ENCODE measurements around the gene SIRT6. TPM values are rescaled to one million over a fixed set of nuclear protein-coding genes. Genes with fewer than 3 reads are reported as not detected.

SIRT6 gene
- total and polyA plus RNA-seq, 9 of the 15 experiments (the other 6 are each of a cell fraction or from before 2014, with no cell fraction given) = 1.4 to 41.1 (median 10.2) TPM

DNA sequence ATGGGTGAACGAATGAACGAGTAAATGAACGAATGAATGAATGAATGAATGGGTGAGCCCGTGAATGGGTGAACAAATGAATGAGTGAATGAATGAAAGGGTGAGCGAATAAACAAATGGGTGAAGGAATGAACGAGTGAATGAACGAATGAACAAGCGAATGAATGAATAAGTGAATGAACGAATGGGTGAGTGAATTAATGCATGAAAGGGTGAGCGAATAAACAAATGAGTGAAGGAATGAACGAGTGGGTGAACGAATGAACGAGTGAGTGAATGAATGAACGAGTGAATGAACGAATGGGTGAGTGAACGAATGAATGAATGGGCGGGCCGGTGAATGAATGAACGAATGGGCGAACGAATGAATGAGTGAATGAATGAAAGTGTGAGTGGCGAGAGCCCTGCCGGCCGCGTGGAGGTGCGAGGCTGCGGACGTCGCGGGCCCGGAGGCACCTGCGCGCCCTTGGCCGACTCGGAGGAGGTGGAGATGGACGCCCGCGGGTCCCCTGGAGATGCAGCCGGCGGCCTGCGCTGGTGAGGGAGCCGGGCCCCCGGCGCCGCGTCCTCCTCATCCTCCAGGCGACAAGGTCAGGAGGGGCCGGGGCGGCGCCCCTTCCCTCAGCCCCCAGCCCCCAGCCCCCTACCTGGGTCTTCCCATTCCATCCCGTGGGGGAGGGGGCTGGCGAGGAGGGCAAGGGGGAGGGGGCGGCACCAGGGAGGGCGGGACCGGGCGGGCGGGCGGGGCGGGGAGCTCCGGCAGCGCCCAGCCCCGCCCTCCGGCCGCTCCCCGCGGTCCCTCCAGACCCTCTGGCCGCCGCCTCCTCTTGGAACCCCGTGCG is 15.5 kb upstream of the SIRT6 start (continued):
- TF ChIP-seq ZNF324 (CRISPR knock-in tag; IDR thresholded peaks at IDR 0.05) (no peak), DACH1 (IDR thresholded peaks at IDR 0.05; ENCODE audit: partially characterized antibody) (no peak), ZNF24 (IDR thresholded peaks at IDR 0.05) (peak; percentile 100), ETV1 (tag; conservative IDR thresholded peaks at IDR 0.05; ENCODE audit: low read depth) (0 out of 2 replicates have a peak, but pooled peaks have one; percentile 33), SRSF9 (IDR thresholded peaks at IDR 0.05; ENCODE audit: borderline replicate concordance, low read depth, low read length) (no peak), HDAC6 (IDR thresholded peaks at IDR 0.05; ENCODE audit: low read depth, low read length) (no peak), SRSF1 (IDR thresholded peaks at IDR 0.05; ENCODE audit: low read depth, low read length) (no peak), GABPB1 (CRISPR knock-in tag; IDR thresholded peaks at IDR 0.05) (no peak), FOXK2 (conservative IDR thresholded peaks at IDR 0.05 in 1 of 2, IDR thresholded peaks at IDR 0.05 in 1 of 2; ENCODE audit: low read depth in 2 of 2) (0 out of 4 replicates have a peak, but pooled peaks of 1 of the 2 experiments have one; percentile 31), SMAD1 (IDR thresholded peaks at IDR 0.05; ENCODE audit: low read depth, low read length, partially characterized antibody) (no peak), ZKSCAN1 (IDR thresholded peaks at IDR 0.05; ENCODE audit: low read depth, low read length) (no peak), ZNF586 (CRISPR knock-in tag; conservative IDR thresholded peaks at IDR 0.05) (no peak), ZNF79 (CRISPR knock-in tag; IDR thresholded peaks at IDR 0.05; ENCODE audit: low read depth) (no peak), KLF10 (CRISPR knock-in tag; IDR thresholded peaks at IDR 0.05) (no peak), NR4A1 (CRISPR knock-in tag; IDR thresholded peaks at IDR 0.05) (no peak), NR4A1 (tag; IDR thresholded peaks at IDR 0.05) (no peak)
- TF ChIP-seq, protein P1, sequence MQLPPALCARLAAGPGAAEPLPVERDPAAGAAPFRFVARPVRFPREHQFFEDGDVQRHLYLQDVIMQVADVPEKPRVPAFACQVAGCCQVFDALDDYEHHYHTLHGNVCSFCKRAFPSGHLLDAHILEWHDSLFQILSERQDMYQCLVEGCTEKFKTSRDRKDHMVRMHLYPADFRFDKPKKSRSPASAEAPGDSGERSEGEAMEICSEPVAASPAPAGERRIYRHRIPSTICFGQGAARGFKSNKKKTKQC (CRISPR knock-in tag; IDR thresholded peaks at IDR 0.05) = peak; percentile 79; the same call in 1 of the 2 replicates
- TF ChIP-seq, protein P2, sequence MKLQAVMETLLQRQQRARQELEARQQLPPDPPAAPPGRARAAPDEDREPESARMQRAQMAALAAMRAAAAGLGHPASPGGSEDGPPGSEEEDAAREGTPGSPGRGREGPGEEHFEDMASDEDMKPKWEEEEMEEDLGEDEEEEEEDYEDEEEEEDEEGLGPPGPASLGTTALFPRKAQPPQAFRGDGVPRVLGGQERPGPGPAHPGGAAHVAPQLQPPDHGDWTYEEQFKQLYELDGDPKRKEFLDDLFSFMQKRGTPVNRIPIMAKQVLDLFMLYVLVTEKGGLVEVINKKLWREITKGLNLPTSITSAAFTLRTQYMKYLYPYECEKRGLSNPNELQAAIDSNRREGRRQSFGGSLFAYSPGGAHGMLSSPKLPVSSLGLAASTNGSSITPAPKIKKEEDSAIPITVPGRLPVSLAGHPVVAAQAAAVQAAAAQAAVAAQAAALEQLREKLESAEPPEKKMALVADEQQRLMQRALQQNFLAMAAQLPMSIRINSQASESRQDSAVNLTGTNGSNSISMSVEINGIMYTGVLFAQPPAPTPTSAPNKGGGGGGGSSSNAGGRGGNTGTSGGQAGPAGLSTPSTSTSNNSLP (IDR thresholded peaks at IDR 0.05; ENCODE audit: borderline replicate concordance, low read depth, low read length) = no peak
- TF ChIP-seq, protein P3, sequence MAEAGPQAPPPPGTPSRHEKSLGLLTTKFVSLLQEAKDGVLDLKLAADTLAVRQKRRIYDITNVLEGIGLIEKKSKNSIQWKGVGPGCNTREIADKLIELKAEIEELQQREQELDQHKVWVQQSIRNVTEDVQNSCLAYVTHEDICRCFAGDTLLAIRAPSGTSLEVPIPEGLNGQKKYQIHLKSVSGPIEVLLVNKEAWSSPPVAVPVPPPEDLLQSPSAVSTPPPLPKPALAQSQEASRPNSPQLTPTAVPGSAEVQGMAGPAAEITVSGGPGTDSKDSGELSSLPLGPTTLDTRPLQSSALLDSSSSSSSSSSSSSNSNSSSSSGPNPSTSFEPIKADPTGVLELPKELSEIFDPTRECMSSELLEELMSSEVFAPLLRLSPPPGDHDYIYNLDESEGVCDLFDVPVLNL (CRISPR knock-in tag; IDR thresholded peaks at IDR 0.05; ENCODE audit: low read depth) = 0 out of 2 replicates have a peak, but pooled peaks have one; percentile 56
- TF ChIP-seq, protein P4, sequence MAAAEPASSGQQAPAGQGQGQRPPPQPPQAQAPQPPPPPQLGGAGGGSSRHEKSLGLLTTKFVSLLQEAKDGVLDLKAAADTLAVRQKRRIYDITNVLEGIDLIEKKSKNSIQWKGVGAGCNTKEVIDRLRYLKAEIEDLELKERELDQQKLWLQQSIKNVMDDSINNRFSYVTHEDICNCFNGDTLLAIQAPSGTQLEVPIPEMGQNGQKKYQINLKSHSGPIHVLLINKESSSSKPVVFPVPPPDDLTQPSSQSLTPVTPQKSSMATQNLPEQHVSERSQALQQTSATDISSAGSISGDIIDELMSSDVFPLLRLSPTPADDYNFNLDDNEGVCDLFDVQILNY (CRISPR knock-in tag; IDR thresholded peaks at IDR 0.05) = peak; percentile 80; the same call in 1 of the 2 replicates
- TF ChIP-seq, protein P5, sequence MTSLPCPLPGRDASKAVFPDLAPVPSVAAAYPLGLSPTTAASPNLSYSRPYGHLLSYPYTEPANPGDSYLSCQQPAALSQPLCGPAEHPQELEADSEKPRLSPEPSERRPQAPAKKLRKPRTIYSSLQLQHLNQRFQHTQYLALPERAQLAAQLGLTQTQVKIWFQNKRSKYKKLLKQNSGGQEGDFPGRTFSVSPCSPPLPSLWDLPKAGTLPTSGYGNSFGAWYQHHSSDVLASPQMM (CRISPR knock-in tag; IDR thresholded peaks at IDR 0.05) = no peak
- TF ChIP-seq, protein P6, sequence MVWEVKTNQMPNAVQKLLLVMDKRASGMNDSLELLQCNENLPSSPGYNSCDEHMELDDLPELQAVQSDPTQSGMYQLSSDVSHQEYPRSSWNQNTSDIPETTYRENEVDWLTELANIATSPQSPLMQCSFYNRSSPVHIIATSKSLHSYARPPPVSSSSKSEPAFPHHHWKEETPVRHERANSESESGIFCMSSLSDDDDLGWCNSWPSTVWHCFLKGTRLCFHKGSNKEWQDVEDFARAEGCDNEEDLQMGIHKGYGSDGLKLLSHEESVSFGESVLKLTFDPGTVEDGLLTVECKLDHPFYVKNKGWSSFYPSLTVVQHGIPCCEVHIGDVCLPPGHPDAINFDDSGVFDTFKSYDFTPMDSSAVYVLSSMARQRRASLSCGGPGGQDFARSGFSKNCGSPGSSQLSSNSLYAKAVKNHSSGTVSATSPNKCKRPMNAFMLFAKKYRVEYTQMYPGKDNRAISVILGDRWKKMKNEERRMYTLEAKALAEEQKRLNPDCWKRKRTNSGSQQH (CRISPR knock-in tag; IDR thresholded peaks at IDR 0.05) = no peak

All from K562 (cell line).